GM10266 (cell line): ENCODE results near the gene CCDC34.

Experiments
- DNase-seq: peaks from one replicate; pipeline ENCODE4 v3.0.0; 2012; ENCODE audit errors: extremely low spot score
- TF ChIP-seq, protein P1 (sequence below): IDR thresholded peaks from 2 replicates; pipeline ENCODE4 v1.5.1; 2012; ENCODE audit warnings: mild to moderate bottlenecking, low read depth; ENCODE audit not compliant: control insufficient read depth, insufficient read depth; ENCODE audit errors: missing control alignments

The CCDC34 gene

DNA sequence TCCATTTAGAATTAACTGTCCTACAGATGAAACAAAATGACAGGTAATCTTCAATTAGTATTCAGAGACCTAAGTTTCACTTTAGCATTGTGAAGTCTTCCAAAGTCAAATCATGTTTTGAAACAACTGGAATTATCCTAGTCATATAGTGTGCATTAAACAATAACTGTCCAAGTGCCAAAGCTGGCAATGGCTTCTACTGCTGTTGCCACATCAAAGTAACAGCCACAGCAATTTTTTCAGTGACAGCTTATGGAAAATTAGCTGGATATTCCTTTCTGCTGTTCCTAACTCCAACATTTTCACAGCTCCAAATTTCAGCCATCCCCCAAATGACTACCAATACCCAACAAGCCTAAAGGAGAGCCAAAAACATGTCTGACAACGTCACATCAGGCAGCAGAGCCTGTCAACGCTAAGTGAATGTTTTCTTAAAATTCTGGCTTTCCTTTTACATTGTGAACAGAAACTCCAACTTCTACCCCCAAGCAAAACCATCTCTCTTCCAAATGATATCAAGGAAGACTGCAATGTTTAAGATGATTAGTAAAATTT is 45.3 kb upstream of the CCDC34 start:
- TF ChIP-seq, protein P1, sequence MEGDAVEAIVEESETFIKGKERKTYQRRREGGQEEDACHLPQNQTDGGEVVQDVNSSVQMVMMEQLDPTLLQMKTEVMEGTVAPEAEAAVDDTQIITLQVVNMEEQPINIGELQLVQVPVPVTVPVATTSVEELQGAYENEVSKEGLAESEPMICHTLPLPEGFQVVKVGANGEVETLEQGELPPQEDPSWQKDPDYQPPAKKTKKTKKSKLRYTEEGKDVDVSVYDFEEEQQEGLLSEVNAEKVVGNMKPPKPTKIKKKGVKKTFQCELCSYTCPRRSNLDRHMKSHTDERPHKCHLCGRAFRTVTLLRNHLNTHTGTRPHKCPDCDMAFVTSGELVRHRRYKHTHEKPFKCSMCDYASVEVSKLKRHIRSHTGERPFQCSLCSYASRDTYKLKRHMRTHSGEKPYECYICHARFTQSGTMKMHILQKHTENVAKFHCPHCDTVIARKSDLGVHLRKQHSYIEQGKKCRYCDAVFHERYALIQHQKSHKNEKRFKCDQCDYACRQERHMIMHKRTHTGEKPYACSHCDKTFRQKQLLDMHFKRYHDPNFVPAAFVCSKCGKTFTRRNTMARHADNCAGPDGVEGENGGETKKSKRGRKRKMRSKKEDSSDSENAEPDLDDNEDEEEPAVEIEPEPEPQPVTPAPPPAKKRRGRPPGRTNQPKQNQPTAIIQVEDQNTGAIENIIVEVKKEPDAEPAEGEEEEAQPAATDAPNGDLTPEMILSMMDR = no peak
- no peak for DNase-seq

DNA sequence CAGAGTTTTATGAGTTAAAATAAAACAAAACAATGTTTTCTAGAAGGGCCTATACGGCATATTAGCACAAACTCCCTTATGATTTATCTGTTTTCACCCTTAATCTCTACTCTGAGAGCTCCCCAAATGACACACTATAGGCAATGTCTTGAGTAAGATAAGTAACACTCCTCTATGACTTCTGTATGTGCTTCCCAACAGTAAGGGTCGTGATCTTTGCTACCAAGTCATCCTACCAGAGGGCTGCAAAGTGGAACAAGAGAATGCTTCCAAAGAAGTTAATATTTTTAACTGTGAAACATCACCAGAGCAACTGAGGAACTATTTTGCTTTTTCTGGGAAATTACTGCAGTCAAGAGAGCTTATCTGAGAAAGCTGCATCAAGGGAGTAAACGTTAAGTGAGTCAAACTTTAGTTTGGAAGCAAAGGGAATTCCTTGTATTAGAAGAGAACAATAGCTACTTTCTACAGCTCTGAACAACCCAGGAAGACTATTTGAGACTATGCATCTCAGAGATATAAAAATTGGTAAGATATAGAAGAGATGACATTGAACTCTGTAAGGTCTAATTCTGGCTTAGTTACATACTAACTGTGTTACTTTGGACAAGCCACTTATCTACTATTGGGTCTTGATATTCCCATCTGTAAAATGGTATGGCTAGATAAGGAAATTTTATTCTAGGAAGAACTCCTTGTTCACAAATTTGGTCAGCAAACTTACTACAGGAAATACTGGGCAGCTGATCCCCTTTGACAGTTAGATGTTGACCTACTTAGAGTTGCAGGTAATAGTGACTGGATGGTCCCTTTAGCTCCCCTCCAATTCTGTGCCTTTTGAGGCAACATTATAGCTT is 43.7 kb upstream of the CCDC34 start:
- DNase-seq = no peak
- TF ChIP-seq, protein P1 = no peak

DNA sequence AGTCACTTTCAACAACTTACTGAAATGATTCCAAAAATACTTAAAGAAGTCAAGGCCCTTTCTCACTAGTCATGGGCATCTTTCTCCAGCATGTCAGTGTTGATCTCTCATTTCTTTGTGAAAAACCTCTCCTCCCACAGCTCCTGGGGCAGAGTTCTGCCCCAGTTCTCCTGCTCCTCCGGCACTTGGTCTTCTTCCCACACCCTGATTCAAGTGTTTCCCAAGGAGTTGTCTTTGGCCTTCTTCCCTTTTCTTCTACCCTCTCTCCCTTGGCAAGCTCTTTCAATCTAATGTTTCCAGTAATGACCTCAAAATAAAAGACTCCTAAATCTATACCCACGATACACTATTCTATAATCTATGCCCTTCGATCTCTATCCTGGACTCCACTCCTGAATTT is 42.1 kb upstream of the CCDC34 start:
- DNase-seq = no peak

DNA sequence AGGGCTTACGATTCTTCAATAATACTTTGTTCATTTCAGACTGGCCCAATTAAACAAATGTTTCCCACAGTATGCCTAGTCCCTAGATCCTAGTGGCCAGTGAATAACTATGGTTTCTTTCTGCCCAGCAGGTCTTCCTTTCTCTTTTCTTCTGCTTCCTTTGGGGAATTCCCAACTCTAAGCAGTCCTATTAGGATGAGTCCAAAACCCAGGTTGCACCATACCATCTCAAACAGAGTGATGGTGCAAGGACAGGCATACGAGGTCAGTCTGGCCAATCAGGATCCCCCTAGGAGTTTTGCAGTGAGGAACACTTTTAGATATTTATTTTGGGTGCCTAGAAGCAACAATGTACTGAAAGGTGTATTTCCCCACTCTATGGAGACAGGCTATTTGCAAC is 41.4 kb upstream of the CCDC34 start:
- DNase-seq = no peak
- TF ChIP-seq, protein P1 = no peak

More for the DNA sequence above, 42.1 kb upstream of the CCDC34 start:
- TF ChIP-seq, protein P1 = no peak

DNA sequence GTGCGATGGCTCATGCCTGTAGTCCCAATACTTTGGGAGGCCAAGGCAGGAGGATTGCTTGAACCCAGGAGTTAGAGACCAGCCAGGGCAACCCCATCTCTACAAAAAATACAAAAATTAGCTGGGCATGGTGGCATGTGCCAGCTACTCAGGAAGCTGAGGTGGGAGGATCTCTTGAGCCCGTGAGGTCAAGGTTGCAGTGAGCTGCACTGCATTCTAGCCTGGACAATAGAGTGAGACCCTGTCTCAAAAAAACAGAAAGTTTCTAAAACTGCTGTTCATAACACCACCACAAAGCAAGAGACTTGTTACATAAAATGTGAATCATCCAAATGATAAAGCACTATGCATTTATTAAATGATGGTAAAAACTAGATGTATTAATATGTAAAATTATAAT is 40.2 kb upstream of the CCDC34 start:
- TF ChIP-seq, protein P1 = no peak
- DNase-seq = no peak

- DNase-seq = no peak
- TF ChIP-seq, protein P1 = no peak
Measured at GRCh38 chr11:27402450-27402849, 39.4 kb upstream of the CCDC34 start.

DNA sequence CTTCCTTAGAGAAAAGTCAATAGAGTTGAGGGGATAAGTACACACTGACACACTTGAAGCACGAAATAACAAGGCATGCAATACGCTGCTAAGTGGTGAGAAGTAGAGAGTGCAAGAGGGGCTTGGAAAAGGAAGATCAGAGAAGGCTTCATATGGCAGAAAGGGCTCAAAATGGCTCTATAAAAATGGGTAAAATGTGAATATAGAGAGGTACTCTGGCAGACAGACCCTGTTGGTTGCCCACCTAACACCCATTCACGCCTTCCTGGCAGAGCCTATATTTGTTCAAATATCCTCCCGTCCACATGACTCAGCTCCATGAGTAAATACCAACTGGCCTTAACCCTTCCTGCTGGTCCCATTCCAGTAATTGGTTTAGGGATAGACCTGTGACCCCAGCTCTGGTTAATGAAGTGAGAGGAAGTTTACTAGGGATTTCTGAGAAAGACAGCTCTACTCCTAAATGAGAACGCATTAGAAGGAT is 38.9 kb upstream of the CCDC34 start:
- TF ChIP-seq, protein P1 = no peak
- no peak for DNase-seq
